HepG2 (cell line): ENCODE data around the gene NPBWR2. TPM values are rescaled to one million over a fixed set of nuclear protein-coding genes. Genes with fewer than 3 reads are reported as not detected.
A peak's percentile ranks its signal among the peaks of the same experiment; 100 is the strongest.

Experiments
- AGO1 ChIP-seq: fragments of 200-400 bp; formaldehyde crosslinking; IDR thresholded peaks from 2 replicates; pipeline ENCODE4 v1.6.1; 2017; ENCODE audit warnings: mild to moderate bottlenecking, low read depth, low read length, moderate library complexity; ENCODE audit not compliant: poor library complexity, severe bottlenecking
- ARID2 ChIP-seq: sonication (generic); formaldehyde crosslinking; IDR thresholded peaks from 2 replicates; pipeline ENCODE4 v1.8.1; 2022; ENCODE audit warnings: mild to moderate bottlenecking, missing genetic modification reagents, borderline replicate concordance
- GABPB1 ChIP-seq: IDR thresholded peaks from 2 replicates; pipeline ENCODE4 v1.6.1; 2016; ENCODE audit warnings: mild to moderate bottlenecking, missing genetic modification reagents, moderate library complexity, missing compliant biosample characterization
- KDM2A ChIP-seq: sonication (generic); formaldehyde crosslinking; IDR thresholded peaks from 2 replicates; pipeline ENCODE4 v1.4.0; 2020; ENCODE audit warnings: low read depth, missing genetic modification reagents, borderline replicate concordance
- SALL1 ChIP-seq: sonication (generic); formaldehyde crosslinking; IDR thresholded peaks from 2 replicates; pipeline ENCODE4 v1.8.0; 2022; ENCODE audit warnings: mild to moderate bottlenecking, missing genetic modification reagents
- ZNF224 ChIP-seq: sonication (generic); formaldehyde crosslinking; IDR thresholded peaks from 2 replicates; pipeline ENCODE4 v1.5.0; 2020; ENCODE audit warnings: mild to moderate bottlenecking, missing genetic modification reagents
- ZNF296 ChIP-seq: sonication (generic); formaldehyde crosslinking; conservative IDR thresholded peaks from 2 replicates; pipeline ENCODE4 v1.5.0; 2020; ENCODE audit warnings: mild to moderate bottlenecking, missing genetic modification reagents
- ZNF557 ChIP-seq: sonication (generic); formaldehyde crosslinking; IDR thresholded peaks from 2 replicates; pipeline ENCODE4 v1.4.0; 2020; ENCODE audit warnings: missing genetic modification reagents
- polyA plus RNA-seq, 8 experiments: library from polyadenylated mRNA; depleted of rRNA in 3 of 8; stranded (reverse) in 7 of 8; unstranded in 1 of 8; fragments of >200 nt; fragmentation: Illumina TruSeq in 4 of 8; extraction: Trizol in 4 of 8; gene quantifications; 2 replicates each; pipeline versions ENCODE4 v1.2.1 to v1.2.3, GENCODE V29; 2011 to 2016; ENCODE audit warnings: low read depth in 4 of 8, missing spikeins in 1 of 8, mixed read lengths in 1 of 8; ENCODE audit not compliant: insufficient read depth in 1 of 8
- total RNA-seq, 5 experiments: library from RNA; depleted of rRNA; stranded (reverse); fragments of >200 nt; fragmentation: Illumina TruSeq; extraction: Trizol; gene quantifications; 2 replicates each; pipeline ENCODE4 v1.2.3, GENCODE V29; 2016; ENCODE audit warnings: low read depth in 1 of 5
- TF ChIP-seq, protein P1 (sequence below): sonication (generic); formaldehyde crosslinking; IDR thresholded peaks from 2 replicates; pipeline ENCODE4 v1.4.0; 2020; ENCODE audit warnings: missing genetic modification reagents, borderline replicate concordance
- TF ChIP-seq, protein P2 (sequence below): sonication (generic); formaldehyde crosslinking; IDR thresholded peaks from 2 replicates; pipeline ENCODE4 v1.4.0; 2020; ENCODE audit warnings: missing genetic modification reagents, borderline replicate concordance
- TF ChIP-seq, protein P3 (sequence below): IDR thresholded peaks from 2 replicates; pipeline ENCODE4 v1.6.1; 2018; ENCODE audit warnings: missing genetic modification reagents
- TF ChIP-seq, protein P4 (sequence below): sonication (generic); formaldehyde crosslinking; IDR thresholded peaks from 2 replicates; pipeline ENCODE4 v1.4.0; 2020; ENCODE audit warnings: missing genetic modification reagents

NPBWR2 gene
- total and polyA plus RNA-seq, 2 of the 13 experiments (the other 11 are each of a cell fraction or from before 2014, with no cell fraction given): not detected

DNA sequence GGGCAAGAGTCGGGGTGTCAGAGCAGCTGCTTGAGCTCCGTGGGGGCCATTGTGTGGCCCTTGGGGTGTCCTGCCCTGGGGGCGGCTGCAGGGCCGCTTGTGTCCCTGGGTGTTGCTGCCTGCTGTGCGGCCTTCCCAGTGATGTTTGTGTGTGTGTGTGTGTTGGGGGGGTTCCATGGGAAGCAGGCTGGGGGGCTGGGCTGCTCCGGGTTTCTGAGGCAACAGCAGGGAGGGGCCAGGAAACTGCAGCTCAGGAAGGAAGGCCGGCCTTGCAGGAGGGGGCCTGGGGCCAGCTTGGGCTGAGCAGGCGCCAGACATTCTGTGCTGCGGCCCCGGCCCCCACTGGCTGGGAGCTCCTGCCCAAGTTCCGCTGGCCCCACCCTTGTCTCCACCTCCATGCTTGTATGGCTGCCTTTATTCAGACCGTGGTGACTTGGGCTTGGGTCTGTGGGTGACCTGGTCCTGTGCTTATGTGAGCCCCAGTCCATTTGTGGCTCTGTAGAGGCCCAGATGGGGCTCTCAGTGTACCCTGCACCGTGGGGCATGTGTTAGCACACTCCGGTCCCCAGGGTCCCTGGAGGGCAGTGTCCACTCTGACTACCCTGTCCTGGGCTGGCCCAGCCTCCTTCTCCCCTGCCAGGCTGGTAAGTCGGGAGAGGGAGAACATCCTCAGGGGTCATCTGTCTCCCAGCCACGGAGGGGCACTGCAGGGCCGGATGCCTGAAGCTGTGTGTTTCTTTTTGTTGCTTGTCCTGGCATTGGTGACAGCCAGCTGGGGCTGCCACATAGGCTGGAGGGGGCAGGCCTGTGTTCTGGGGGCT lies 53.3 kb downstream of the NPBWR2 start (continued):
- TF ChIP-seq KDM2A (CRISPR knock-in tag) (peak; percentile 78), ARID2 (no peak), ZNF224 (no peak), SALL1 (CRISPR knock-in tag) (peak; percentile 63; the same call in 1 of the 2 replicates), ZNF296 (CRISPR knock-in tag) (peak; percentile 98), ZNF557 (CRISPR knock-in tag) (peak; percentile 70; the same call in 1 of the 2 replicates), GABPB1 (CRISPR knock-in tag) (peak; percentile 84), AGO1 (no peak)
- TF ChIP-seq, protein P1, sequence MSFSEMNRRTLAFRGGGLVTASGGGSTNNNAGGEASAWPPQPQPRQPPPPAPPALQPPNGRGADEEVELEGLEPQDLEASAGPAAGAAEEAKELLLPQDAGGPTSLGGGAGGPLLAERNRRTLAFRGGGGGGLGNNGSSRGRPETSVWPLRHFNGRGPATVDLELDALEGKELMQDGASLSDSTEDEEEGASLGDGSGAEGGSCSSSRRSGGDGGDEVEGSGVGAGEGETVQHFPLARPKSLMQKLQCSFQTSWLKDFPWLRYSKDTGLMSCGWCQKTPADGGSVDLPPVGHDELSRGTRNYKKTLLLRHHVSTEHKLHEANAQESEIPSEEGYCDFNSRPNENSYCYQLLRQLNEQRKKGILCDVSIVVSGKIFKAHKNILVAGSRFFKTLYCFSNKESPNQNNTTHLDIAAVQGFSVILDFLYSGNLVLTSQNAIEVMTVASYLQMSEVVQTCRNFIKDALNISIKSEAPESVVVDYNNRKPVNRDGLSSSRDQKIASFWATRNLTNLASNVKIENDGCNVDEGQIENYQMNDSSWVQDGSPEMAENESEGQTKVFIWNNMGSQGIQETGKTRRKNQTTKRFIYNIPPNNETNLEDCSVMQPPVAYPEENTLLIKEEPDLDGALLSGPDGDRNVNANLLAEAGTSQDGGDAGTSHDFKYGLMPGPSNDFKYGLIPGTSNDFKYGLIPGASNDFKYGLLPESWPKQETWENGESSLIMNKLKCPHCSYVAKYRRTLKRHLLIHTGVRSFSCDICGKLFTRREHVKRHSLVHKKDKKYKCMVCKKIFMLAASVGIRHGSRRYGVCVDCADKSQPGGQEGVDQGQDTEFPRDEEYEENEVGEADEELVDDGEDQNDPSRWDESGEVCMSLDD (CRISPR knock-in tag): peak; percentile 68; the same call in 1 of the 2 replicates
- TF ChIP-seq, protein P2, sequence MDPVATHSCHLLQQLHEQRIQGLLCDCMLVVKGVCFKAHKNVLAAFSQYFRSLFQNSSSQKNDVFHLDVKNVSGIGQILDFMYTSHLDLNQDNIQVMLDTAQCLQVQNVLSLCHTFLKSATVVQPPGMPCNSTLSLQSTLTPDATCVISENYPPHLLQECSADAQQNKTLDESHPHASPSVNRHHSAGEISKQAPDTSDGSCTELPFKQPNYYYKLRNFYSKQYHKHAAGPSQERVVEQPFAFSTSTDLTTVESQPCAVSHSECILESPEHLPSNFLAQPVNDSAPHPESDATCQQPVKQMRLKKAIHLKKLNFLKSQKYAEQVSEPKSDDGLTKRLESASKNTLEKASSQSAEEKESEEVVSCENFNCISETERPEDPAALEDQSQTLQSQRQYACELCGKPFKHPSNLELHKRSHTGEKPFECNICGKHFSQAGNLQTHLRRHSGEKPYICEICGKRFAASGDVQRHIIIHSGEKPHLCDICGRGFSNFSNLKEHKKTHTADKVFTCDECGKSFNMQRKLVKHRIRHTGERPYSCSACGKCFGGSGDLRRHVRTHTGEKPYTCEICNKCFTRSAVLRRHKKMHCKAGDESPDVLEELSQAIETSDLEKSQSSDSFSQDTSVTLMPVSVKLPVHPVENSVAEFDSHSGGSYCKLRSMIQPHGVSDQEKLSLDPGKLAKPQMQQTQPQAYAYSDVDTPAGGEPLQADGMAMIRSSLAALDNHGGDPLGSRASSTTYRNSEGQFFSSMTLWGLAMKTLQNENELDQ (CRISPR knock-in tag): no peak; the same call in 1 of the 2 replicates
- TF ChIP-seq, protein P3, sequence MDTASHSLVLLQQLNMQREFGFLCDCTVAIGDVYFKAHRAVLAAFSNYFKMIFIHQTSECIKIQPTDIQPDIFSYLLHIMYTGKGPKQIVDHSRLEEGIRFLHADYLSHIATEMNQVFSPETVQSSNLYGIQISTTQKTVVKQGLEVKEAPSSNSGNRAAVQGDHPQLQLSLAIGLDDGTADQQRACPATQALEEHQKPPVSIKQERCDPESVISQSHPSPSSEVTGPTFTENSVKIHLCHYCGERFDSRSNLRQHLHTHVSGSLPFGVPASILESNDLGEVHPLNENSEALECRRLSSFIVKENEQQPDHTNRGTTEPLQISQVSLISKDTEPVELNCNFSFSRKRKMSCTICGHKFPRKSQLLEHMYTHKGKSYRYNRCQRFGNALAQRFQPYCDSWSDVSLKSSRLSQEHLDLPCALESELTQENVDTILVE (CRISPR knock-in tag): peak; percentile 73
- TF ChIP-seq, protein P4, sequence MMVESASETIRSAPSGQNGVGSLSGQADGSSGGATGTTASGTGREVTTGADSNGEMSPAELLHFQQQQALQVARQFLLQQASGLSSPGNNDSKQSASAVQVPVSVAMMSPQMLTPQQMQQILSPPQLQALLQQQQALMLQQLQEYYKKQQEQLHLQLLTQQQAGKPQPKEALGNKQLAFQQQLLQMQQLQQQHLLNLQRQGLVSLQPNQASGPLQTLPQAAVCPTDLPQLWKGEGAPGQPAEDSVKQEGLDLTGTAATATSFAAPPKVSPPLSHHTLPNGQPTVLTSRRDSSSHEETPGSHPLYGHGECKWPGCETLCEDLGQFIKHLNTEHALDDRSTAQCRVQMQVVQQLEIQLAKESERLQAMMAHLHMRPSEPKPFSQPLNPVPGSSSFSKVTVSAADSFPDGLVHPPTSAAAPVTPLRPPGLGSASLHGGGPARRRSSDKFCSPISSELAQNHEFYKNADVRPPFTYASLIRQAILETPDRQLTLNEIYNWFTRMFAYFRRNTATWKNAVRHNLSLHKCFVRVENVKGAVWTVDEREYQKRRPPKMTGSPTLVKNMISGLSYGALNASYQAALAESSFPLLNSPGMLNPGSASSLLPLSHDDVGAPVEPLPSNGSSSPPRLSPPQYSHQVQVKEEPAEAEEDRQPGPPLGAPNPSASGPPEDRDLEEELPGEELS (CRISPR knock-in tag): peak; percentile 76
